Measurements from ENCODE around the gene CCDC120. TPM values are rescaled to one million over a fixed set of nuclear protein-coding genes. Genes with fewer than 3 reads are reported as not detected.

Gene CCDC120
- total and polyA plus RNA-seq, 4 donors = 4.3 to 7.6 (median 5.7) TPM

- 85 to 89% methylated on average over 27 to 41 of the region's 41 CpGs for WGBS, 2 donors
- Histone ChIP-seq H3K4me1 (ENCODE audit: control insufficient read depth in 1 of 2, insufficient read depth in 2 of 2, low read length in 2 of 2) (no peaks in the 10 kb centered on the region), H3K9me3 (ENCODE audit: control insufficient read depth, low read length) (no peaks in the 10 kb centered on the region), H3K4me3 (ENCODE audit: low read length in 2 of 2) (no peak overlapping the region), H3K36me3 (ENCODE audit: control insufficient read depth in 1 of 2, insufficient read depth in 2 of 2, low read length in 1 of 2) (no peaks in the 10 kb centered on the region), H3K27me3 (ENCODE audit: control insufficient read depth in 1 of 2, insufficient read depth in 2 of 2, low read length in 1 of 2) (no peaks in the 10 kb centered on the region), H3K27ac (ENCODE audit: low read depth in 1 of 2, low read length in 2 of 2) (no peak overlapping the region)
- ATAC-seq (ENCODE audit: low FRiP score) (no peak), DNase-seq (no peak)
- intact Hi-C loops (cut with DNase I) = no loop called here
These were observed 8.7 kb downstream of the CCDC120 start for GRCh38 chrX:49067285-49068120.

GRCh38 chrX:49069038-49069437 lies 10.2 kb downstream of the CCDC120 start:
- DNase-seq = no peak
- H3K27ac ChIP-seq (ENCODE audit: low read depth in 1 of 2, low read length in 2 of 2) = no peak overlapping the region
- H3K9me3 ChIP-seq (ENCODE audit: control insufficient read depth, low read length) = no peaks in the 10 kb centered on the region
- no peaks in the 10 kb centered on the region for H3K4me1 ChIP-seq (ENCODE audit: control insufficient read depth in 1 of 2, insufficient read depth in 2 of 2, low read length in 2 of 2)
- no peaks in the 10 kb centered on the region for H3K36me3 ChIP-seq (ENCODE audit: control insufficient read depth in 1 of 2, insufficient read depth in 2 of 2, low read length in 1 of 2)
- no peak overlapping the region for H3K4me3 ChIP-seq (ENCODE audit: low read length in 2 of 2)
- H3K27me3 ChIP-seq (ENCODE audit: control insufficient read depth in 1 of 2, insufficient read depth in 2 of 2, low read length in 1 of 2) = no peaks in the 10 kb centered on the region
- intact Hi-C loops (cut with DNase I) = no loop called here
- no peak for ATAC-seq (ENCODE audit: low FRiP score)
- 83 to 85% methylated on average over 11 of the region's 11 CpGs for WGBS, 2 donors

GRCh38 chrX:49070988-49071387 lies 12.2 kb downstream of the CCDC120 start:
- intact Hi-C loops (cut with DNase I) = no loop called here
- H3K4me3 ChIP-seq (ENCODE audit: low read length in 2 of 2) = no peak overlapping the region
- 82 to 92% methylated on average over 4 of the region's 4 CpGs for WGBS, 2 donors
- ATAC-seq (ENCODE audit: low FRiP score) (no peak), DNase-seq (no peak)
- no peaks in the 10 kb centered on the region for H3K27me3 ChIP-seq (ENCODE audit: control insufficient read depth in 1 of 2, insufficient read depth in 2 of 2, low read length in 1 of 2)
- H3K9me3 ChIP-seq (ENCODE audit: control insufficient read depth, low read length) = no peaks in the 10 kb centered on the region
- H3K27ac ChIP-seq (ENCODE audit: low read depth in 1 of 2, low read length in 2 of 2) = no peak overlapping the region
- H3K4me1 ChIP-seq (ENCODE audit: control insufficient read depth in 1 of 2, insufficient read depth in 2 of 2, low read length in 2 of 2) = no peaks in the 10 kb centered on the region
- no peaks in the 10 kb centered on the region for H3K36me3 ChIP-seq (ENCODE audit: control insufficient read depth in 1 of 2, insufficient read depth in 2 of 2, low read length in 1 of 2)

- Histone ChIP-seq H3K4me1 (ENCODE audit: control insufficient read depth in 1 of 2, insufficient read depth in 2 of 2, low read length in 2 of 2) (no peaks in the 10 kb centered on the region), H3K27me3 (ENCODE audit: control insufficient read depth in 1 of 2, insufficient read depth in 2 of 2, low read length in 1 of 2) (no peaks in the 10 kb centered on the region), H3K4me3 (ENCODE audit: low read length in 2 of 2) (no peak overlapping the region), H3K27ac (ENCODE audit: low read depth in 1 of 2, low read length in 2 of 2) (no peak overlapping the region), H3K36me3 (ENCODE audit: control insufficient read depth in 1 of 2, insufficient read depth in 2 of 2, low read length in 1 of 2) (no peaks in the 10 kb centered on the region), H3K9me3 (ENCODE audit: control insufficient read depth, low read length) (no peaks in the 10 kb centered on the region)
- 6 to 37% methylated on average over 54 to 63 of the region's 63 CpGs for WGBS, 2 donors
- ATAC-seq (ENCODE audit: low FRiP score) (peak; percentile 58), DNase-seq (peak; percentile 88 to 92)
- intact Hi-C loops (cut with DNase I) = no loop called here
These were observed 13.3 kb downstream of the CCDC120 start for GRCh38 chrX:49071877-49072711.

GRCh38 chrX:49072712-49073095 lies 13.9 kb downstream of the CCDC120 start:
- intact Hi-C loops (cut with DNase I) = no loop called here
- H3K27ac ChIP-seq (ENCODE audit: low read depth in 1 of 2, low read length in 2 of 2) = no peak overlapping the region
- no peaks in the 10 kb centered on the region for H3K9me3 ChIP-seq (ENCODE audit: control insufficient read depth, low read length)
- H3K36me3 ChIP-seq (ENCODE audit: control insufficient read depth in 1 of 2, insufficient read depth in 2 of 2, low read length in 1 of 2) = no peaks in the 10 kb centered on the region
- H3K4me1 ChIP-seq (ENCODE audit: control insufficient read depth in 1 of 2, insufficient read depth in 2 of 2, low read length in 2 of 2) = no peaks in the 10 kb centered on the region
- ATAC-seq (ENCODE audit: low FRiP score) (no peak), DNase-seq (no peak)
- H3K27me3 ChIP-seq (ENCODE audit: control insufficient read depth in 1 of 2, insufficient read depth in 2 of 2, low read length in 1 of 2) = no peaks in the 10 kb centered on the region
- 9 to 44% methylated on average over 8 to 10 of the region's 10 CpGs for WGBS, 2 donors
- H3K4me3 ChIP-seq (ENCODE audit: low read length in 2 of 2) = no peak overlapping the region

GRCh38 chrX:49073601-49074575 lies 15.1 kb downstream of the CCDC120 start, which contains the start of gene PRAF2:
PRAF2 (minus strand) TSS chrX:49074002; CDS start chrX:49073987, 15 bp downstream.
- Histone ChIP-seq H3K36me3 (ENCODE audit: control insufficient read depth in 1 of 2, insufficient read depth in 2 of 2, low read length in 1 of 2) (no peaks in the 10 kb centered on the region), H3K27me3 (ENCODE audit: control insufficient read depth in 1 of 2, insufficient read depth in 2 of 2, low read length in 1 of 2) (no peaks in the 10 kb centered on the region), H3K27ac (ENCODE audit: low read depth in 1 of 2, low read length in 2 of 2) (peak within 1 kb of the TSS in 1 of 2 donors; percentile 87), H3K4me1 (ENCODE audit: control insufficient read depth in 1 of 2, insufficient read depth in 2 of 2, low read length in 2 of 2) (no peaks in the 10 kb centered on the region), H3K9me3 (ENCODE audit: control insufficient read depth, low read length) (no peaks in the 10 kb centered on the region), H3K4me3 (ENCODE audit: low read length in 2 of 2) (peak within 1 kb of the TSS; percentile 4 to 82)
- ATAC-seq (ENCODE audit: low FRiP score) (peak; percentile 92), DNase-seq (peak; percentile 96 to 97)
- intact Hi-C loops (cut with DNase I) = no loop called here
- 2 to 34% methylated on average over 61 of the region's 61 CpGs for WGBS, 2 donors

GRCh38 chrX:49075347-49075746 lies 16.5 kb downstream of the CCDC120 start:
- no peaks in the 10 kb centered on the region for H3K27me3 ChIP-seq (ENCODE audit: control insufficient read depth in 1 of 2, insufficient read depth in 2 of 2, low read length in 1 of 2)
- DNase-seq (no peak), ATAC-seq (ENCODE audit: low FRiP score) (no peak)
- no peaks in the 10 kb centered on the region for H3K9me3 ChIP-seq (ENCODE audit: control insufficient read depth, low read length)
- H3K27ac ChIP-seq (ENCODE audit: low read depth in 1 of 2, low read length in 2 of 2) = no peak overlapping the region
- H3K4me1 ChIP-seq (ENCODE audit: control insufficient read depth in 1 of 2, insufficient read depth in 2 of 2, low read length in 2 of 2) = no peaks in the 10 kb centered on the region
- H3K4me3 ChIP-seq (ENCODE audit: low read length in 2 of 2) = no peak overlapping the region
- H3K36me3 ChIP-seq (ENCODE audit: control insufficient read depth in 1 of 2, insufficient read depth in 2 of 2, low read length in 1 of 2) = no peaks in the 10 kb centered on the region
- 87 to 89% methylated on average over 13 of the region's 13 CpGs for WGBS, 2 donors
- intact Hi-C loops (cut with DNase I) = no loop called here

GRCh38 chrX:49077941-49078340 lies 19.1 kb downstream of the CCDC120 start:
- ATAC-seq (ENCODE audit: low FRiP score) (no peak), DNase-seq (no peak)
- Histone ChIP-seq H3K4me3 (ENCODE audit: low read length in 2 of 2) (no peak overlapping the region), H3K9me3 (ENCODE audit: control insufficient read depth, low read length) (no peaks in the 10 kb centered on the region), H3K27me3 (ENCODE audit: control insufficient read depth in 1 of 2, insufficient read depth in 2 of 2, low read length in 1 of 2) (no peaks in the 10 kb centered on the region), H3K4me1 (ENCODE audit: control insufficient read depth in 1 of 2, insufficient read depth in 2 of 2, low read length in 2 of 2) (no peaks in the 10 kb centered on the region), H3K27ac (ENCODE audit: low read depth in 1 of 2, low read length in 2 of 2) (no peak overlapping the region), H3K36me3 (ENCODE audit: control insufficient read depth in 1 of 2, insufficient read depth in 2 of 2, low read length in 1 of 2) (no peaks in the 10 kb centered on the region)
- intact Hi-C loops (cut with DNase I) = no loop called here
- 75 to 82% methylated on average over 5 of the region's 5 CpGs for WGBS, 2 donors

All from aorta (tissue), 5 donors.